Neutrophil (primary cell): Measurements from ENCODE around the gene GOLIM4.

Source experiments
- H3K27ac ChIP-seq: fragments of 200-600 bp; sonication (generic); 2 replicates; pipeline ENCODE4 v1.5.1; 2016; ENCODE audit warnings: mild to moderate bottlenecking, moderate library complexity
- H3K27me3 ChIP-seq: fragments of 200-600 bp; sonication (generic); 2 replicates; pipeline ENCODE4 v1.6.0; 2016; ENCODE audit warnings: mild to moderate bottlenecking
- H3K36me3 ChIP-seq: fragments of 200-600 bp; sonication (generic); 2 replicates; pipeline ENCODE4 v1.5.1; 2017
- H3K4me1 ChIP-seq, 2 experiments: fragments of 200-600 bp in 1 of 2; sonication (generic) in 1 of 2; 1 replicate in 1 of 2; 2 replicates in 1 of 2; pipeline versions ENCODE4 v1.5.1 to v1.6.1; 2013 to 2016; ENCODE audit warnings: low read depth in 1 of 2, low read length in 1 of 2, mild to moderate bottlenecking in 1 of 2, moderate library complexity in 1 of 2; ENCODE audit not compliant: control insufficient read depth in 1 of 2, insufficient read depth in 1 of 2
- H3K4me3 ChIP-seq, 2 experiments: fragments of 200-600 bp in 1 of 2; sonication (generic) in 1 of 2; 1 replicate in 1 of 2; 2 replicates in 1 of 2; pipeline ENCODE4 v1.5.1; 2013 to 2016; ENCODE audit warnings: low read depth in 1 of 2, low read length in 1 of 2, mild to moderate bottlenecking in 1 of 2, moderate library complexity in 1 of 2
- H3K9me3 ChIP-seq: fragments of 200-600 bp; sonication (generic); 2 replicates; pipeline ENCODE4 v1.5.1; 2016
- TF ChIP-seq, protein P1 (sequence below): fragments of 200-600 bp; sonication (generic); IDR thresholded peaks from 2 replicates; pipeline ENCODE4 v1.5.1; 2016; ENCODE audit warnings: antibody characterized with exemption

GOLIM4 gene

GRCh38 chr3:168052515-168052914, 43.2 kb downstream of the GOLIM4 start:
- Histone ChIP-seq H3K9me3 (no peaks in the 10 kb centered on the region), H3K27me3 (no peaks in the 10 kb centered on the region), H3K4me1 (no peaks in the 10 kb centered on the region), H3K4me3 (no peak overlapping the region), H3K27ac (no peak overlapping the region), H3K36me3 (no peaks in the 10 kb centered on the region)
- TF ChIP-seq, protein P1, sequence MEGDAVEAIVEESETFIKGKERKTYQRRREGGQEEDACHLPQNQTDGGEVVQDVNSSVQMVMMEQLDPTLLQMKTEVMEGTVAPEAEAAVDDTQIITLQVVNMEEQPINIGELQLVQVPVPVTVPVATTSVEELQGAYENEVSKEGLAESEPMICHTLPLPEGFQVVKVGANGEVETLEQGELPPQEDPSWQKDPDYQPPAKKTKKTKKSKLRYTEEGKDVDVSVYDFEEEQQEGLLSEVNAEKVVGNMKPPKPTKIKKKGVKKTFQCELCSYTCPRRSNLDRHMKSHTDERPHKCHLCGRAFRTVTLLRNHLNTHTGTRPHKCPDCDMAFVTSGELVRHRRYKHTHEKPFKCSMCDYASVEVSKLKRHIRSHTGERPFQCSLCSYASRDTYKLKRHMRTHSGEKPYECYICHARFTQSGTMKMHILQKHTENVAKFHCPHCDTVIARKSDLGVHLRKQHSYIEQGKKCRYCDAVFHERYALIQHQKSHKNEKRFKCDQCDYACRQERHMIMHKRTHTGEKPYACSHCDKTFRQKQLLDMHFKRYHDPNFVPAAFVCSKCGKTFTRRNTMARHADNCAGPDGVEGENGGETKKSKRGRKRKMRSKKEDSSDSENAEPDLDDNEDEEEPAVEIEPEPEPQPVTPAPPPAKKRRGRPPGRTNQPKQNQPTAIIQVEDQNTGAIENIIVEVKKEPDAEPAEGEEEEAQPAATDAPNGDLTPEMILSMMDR = no peak

GRCh38 chr3:168051531-168052471, 43.9 kb downstream of the GOLIM4 start:
- Histone ChIP-seq H3K9me3 (no peaks in the 10 kb centered on the region), H3K27ac (no peak overlapping the region)

GRCh38 chr3:168051070-168051469, 44.7 kb downstream of the GOLIM4 start:
- TF ChIP-seq, protein P1 = no peak
- H3K27ac ChIP-seq = no peak overlapping the region
- no peaks in the 10 kb centered on the region for H3K36me3 ChIP-seq
- H3K4me1 ChIP-seq = no peaks in the 10 kb centered on the region
- H3K9me3 ChIP-seq = no peaks in the 10 kb centered on the region
- H3K27me3 ChIP-seq = no peaks in the 10 kb centered on the region
- H3K4me3 ChIP-seq = no peak overlapping the region

More at GRCh38 chr3:168051531-168052471, 43.9 kb downstream of the GOLIM4 start:
- H3K4me3 ChIP-seq = no peak overlapping the region
- TF ChIP-seq, protein P1 = no peak
- H3K36me3 ChIP-seq = no peaks in the 10 kb centered on the region
- H3K4me1 ChIP-seq = no peaks in the 10 kb centered on the region
- H3K27me3 ChIP-seq = no peaks in the 10 kb centered on the region

GRCh38 chr3:168049367-168049974, 46.3 kb downstream of the GOLIM4 start:
- TF ChIP-seq, protein P1 = no peak
- H3K27me3 ChIP-seq = no peaks in the 10 kb centered on the region
- H3K36me3 ChIP-seq = no peaks in the 10 kb centered on the region
- H3K4me1 ChIP-seq = no peaks in the 10 kb centered on the region
- H3K27ac ChIP-seq = no peak overlapping the region
- H3K4me3 ChIP-seq = no peak overlapping the region
- no peaks in the 10 kb centered on the region for H3K9me3 ChIP-seq

DNA sequence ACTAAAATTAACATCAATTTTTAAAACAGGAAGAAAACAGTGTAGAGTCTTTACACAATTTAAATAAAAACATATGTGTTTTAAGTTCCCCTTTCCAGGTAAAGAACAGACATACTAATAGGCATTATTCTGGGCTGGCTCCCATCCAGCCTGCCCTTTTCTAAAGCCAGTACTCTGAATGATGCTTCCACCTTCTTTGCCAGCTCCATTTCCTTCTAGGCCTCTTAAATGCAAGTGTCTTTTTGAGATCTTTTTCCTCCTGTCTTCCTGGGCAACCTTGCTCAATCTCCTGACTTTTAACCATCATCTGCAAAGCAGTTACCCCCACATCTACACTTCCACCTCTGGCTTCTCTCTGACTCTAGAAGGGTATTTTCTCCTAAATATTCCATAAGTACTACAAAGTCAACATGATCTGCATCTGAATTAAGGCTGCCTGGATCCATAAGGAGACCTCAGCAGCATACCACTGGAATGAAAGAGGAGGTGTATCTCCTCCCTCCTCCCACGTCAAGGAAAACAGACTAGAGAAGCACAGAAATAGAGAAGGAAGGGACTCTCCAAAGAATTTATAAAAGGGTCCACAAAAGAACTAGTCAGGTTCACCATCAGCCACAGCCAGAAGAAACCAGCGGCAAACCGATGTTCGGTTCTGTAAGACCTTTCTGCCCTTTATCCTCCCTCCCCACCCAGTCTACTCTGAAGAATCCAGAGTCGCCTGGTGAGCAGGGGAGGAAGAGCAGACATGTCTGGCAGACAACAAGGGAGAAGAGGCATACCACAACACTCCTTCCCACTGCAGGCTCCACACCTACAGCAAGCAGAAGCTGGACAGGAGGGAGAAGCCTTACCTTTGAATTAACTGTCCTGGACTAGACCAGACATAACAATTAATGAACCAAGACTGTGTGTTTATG, 47.1 kb downstream of the GOLIM4 start:
- Histone ChIP-seq H3K36me3 (no peaks in the 10 kb centered on the region), H3K27ac (no peak overlapping the region), H3K4me3 (no peak overlapping the region), H3K4me1 (no peaks in the 10 kb centered on the region), H3K27me3 (no peaks in the 10 kb centered on the region), H3K9me3 (no peaks in the 10 kb centered on the region)
- TF ChIP-seq, protein P1 = no peak
